HS-27A (cell line): ENCODE results near the gene SQSTM1.
"Not testable (repeated sequence)": the region's sequence is repeated elsewhere in the genome, so short reads cannot be mapped to it uniquely, and the experiment has no call there.

Source experiments
- DNase-seq: peaks from one replicate; pipeline ENCODE4 v3.0.0-alpha.2; 2012; ENCODE audit warnings: low read depth, missing footprints

Gene SQSTM1

GRCh38 chr5:179858586-179859427 is 38.1 kb downstream of the SQSTM1 start, which contains the start of gene MRNIP:
TSS of gene MRNIP (minus strand) at chr5:179858817. CDS start at chr5:179858796, 21 bp downstream.
- DNase-seq = peak; percentile 54

DNA sequence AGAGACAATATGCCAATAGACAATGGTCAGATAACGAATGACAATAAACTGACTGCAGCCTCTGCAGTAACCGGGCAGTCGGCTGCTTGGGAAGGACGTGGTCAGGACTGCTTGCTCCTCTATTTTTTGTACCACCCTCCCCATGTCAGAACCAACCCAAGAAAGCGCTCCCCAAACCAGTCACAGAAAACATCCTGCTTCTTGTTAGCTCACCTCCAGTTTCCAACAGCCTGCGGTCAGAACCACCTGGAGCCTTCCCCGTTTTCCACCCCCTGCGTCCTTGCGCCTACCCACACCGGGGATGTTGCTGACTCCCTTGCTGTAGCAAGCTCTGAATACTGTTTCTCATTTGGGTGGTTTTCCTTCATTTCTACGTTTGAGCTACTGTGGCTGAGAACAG is 39.6 kb downstream of the SQSTM1 start:
- no peak for DNase-seq

DNA sequence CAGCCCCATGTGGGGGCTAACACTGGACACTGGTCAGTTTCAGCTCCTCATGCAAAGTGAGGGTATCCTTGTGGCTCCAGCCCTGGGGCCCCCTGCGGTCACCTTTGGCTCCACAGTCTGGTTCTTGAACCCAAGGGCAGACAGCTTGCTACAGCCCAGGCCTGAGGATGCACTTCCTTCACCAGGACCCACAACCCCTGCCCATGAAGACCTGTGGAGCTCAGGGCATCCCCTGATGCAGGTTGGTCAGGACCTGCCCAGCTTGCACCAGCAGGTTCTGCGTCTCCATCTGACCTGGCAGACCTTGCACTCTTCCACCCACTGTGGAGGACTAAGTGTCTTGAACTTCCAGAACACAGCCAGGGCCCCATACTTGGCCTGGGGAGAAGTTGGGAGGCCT is 41.6 kb downstream of the SQSTM1 start:
- DNase-seq = no peak

DNA sequence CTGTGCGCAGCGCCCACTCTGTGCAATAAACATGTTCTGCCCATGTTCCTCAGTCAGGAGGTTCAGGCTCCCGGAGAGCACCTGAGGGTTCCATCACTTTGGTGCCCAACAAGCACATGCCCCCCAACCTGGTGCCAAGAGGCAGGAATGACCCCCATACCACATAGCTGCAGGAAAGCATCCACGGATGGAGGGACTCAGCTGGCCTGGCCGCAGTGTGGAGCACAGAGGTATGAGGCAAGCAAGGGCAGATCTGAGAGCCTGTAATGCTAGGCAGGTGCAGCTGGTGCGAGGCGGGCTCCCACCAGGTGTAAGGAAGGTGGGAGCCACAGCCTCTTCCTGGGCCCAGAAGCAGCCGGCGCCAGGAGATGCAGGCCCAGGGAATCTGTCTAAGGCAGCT is 42.2 kb downstream of the SQSTM1 start:
- no peak for DNase-seq

DNA sequence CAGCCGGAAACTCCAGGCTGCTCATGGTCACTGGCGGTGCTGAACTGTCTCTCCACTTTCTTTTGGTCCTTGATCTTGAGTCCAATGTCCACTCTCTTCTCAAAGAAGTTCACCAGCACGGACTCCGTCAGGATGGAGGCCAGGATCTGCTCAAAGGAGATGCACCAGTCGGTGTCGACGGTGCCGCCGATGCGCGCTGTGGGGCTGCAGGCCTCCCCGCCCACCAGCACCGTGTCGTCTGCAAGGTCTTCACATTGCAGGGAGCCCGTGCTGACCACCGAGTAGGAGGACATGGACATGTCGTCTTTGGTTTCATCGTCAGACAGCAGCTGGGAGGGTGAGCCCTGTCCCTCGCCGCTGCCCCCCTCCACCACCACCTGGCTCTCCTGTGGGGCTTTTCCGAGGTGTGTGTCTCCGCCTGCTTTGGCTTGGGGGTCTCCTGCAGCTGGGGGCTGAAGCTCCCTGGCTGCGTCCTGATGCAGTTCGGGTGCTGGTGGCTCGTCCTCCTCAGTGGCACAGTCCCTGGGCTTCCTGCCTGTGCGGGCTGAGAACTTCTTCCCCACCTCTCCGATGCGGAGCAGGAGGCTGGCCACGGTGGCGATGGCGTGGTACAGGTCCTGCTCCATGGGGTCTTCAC is 42.9 kb downstream of the SQSTM1 start:
- DNase-seq = no peak

- no peak for DNase-seq
These were observed 44.0 kb downstream of the SQSTM1 start for GRCh38 chr5:179864686-179865085.

DNA sequence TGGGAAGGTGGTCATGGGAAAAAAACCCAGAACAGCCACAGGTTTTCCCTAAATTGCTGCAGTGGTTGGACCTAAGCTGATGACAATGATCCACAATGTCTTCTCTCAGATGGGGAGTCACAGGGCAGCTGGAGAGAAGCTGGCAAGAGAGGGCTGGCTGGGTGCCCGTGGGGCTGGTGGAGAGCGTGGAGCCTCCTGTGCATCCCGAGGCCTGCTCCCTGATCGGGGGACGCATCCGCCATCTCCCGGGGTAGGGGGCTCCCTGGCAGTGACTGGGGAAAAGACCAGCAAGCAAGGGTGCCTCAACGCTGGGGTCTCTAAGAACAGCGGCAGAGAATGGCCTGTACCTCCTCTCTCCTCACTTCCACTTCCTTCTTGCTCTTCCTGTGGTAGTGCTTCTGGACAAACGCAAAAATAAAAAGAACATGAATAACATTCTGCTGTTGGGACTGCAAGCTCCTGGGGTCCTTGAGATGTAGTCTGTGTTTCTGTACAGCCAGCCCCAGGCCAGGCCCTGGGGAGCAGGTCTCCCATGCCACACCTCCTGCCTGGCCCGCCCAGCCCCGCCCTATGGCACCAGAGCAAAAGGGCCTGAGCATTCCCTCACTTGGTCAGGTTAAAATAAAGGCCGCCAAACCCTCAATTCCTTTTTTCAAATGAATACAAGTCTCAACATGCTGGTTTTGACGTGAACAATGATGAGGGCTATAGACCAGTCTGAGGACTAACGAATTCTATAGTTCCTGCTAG is 45.0 kb downstream of the SQSTM1 start:
- DNase-seq = no peak

DNA sequence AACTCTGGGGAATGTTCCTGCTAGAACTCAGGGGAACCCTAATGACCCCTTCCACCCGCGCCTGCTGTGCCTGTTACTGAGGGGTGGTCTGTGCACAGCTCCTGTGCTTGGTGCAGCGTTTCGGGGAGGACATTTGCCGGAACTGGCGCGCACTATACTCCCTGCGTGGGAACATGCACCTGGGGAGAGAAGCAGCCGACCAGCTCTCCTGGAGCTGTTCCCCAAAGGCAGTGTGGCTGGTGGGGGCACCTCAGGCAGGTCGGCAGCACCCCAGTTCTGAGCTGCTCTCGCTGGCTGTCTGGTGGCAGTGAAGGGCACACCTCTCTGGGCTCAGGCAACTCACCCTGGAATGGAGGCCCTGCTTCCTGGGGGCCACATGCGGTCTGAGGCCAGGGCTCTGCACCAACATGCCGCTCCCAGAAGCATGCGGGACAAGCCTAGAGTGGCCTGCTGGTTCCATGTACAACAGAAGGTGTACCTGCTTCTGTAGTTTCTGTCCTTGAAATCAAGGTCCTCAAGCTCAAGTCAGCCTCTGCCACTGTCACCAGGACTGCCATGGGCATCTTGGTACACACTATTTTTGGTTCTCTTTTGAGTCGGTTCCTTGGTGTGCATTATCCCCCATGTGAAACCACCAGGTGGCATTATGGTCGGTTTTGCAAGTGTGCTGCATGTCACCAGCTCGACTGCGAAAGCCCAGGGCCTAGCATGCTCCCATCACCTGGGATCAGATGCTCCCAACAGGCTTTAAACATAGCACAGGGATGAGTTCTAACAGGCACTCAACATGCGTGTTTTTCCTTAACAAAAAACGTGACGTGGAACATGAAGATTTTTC is 45.8 kb downstream of the SQSTM1 start:
- no peak for DNase-seq

DNA sequence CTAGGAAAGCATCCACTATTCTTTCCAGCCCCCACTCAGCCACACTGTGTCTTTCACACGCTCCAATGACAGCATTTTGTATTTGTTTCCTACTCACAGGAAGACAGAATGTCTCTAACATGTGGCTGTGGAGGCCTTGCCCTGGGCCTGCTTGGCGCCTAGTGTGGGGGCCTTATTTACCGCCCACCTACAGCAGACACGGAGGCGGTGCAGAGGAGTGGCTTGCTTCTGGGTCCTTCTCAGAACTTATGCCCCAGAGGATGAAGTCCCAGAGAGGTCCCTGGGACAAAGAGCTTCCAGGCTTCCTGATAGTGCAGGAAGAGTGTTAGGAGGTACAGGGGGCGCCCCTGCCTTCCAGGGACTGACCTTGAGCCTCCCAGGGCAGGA is 46.4 kb downstream of the SQSTM1 start:
- no peak for DNase-seq

- no peak for DNase-seq
These were observed 46.8 kb downstream of the SQSTM1 start for GRCh38 chr5:179867476-179867875.

DNA sequence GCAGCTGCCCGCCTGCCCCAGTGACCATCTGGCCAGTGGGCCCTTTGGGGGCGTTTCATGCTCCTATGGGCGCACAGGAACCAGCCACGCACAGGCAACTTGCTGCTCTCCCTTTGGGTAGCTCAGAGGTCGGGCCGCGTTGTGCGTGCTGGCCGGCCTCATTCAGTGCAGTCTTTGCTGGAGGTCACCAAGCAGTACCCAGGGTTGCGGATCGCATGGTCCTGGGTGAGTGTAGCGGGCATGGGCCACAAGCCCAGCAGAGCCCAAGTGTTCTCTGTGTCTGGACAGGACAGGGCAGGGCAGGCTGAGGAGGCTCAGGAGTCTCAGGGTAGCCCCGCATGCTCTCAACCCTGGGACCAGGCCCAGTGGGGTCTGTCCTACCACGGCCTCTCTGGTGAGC is 47.8 kb downstream of the SQSTM1 start:
- DNase-seq = no peak

DNA sequence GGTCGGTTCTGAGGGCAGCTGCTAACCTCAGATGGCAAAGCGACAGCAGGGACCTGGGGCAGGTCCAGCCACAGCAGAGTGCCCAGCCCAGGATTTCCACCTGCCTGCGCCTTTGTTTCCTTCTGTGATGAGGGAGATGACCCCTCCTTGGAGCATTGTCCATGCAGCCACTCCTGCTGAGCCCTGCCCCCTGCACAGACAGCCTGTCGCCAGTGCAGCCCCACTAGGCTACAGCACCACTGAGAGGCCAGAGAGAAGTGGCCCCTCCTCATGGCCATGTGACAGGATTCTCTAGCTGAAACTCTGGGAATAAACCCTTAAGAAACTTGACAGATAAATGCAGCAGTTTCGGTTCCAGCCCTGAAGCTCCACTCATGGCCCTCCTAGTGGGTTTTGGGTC is 48.4 kb downstream of the SQSTM1 start:
- DNase-seq = no peak

- no peak for DNase-seq
These were observed 49.1 kb downstream of the SQSTM1 start for GRCh38 chr5:179869641-179870402.

- DNase-seq = no peak
These were observed 49.7 kb downstream of the SQSTM1 start for GRCh38 chr5:179870403-179870903.

GRCh38 chr5:179870952-179871351 is 50.2 kb downstream of the SQSTM1 start:
- DNase-seq = no peak

DNA sequence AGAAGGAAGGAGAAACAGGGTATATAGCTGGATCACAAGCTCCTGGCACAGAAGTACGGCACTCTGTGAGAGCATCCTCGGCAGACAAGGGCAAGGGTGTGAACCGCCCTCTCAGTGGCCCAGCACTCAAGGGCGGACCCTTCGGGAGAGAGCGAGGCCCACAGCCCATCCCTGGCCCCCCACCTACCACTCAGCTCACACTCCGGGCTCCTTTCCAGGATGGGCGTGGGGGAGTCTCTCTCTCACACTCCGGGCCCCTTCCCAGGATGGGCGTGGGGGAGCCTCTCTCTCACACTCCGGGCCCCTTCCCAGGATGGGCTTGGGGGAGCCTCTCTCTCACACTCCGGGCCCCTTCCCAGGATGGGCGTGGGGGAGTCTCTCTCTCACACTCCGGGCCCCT is 50.8 kb downstream of the SQSTM1 start:
- not testable (repeated sequence) for DNase-seq

DNA sequence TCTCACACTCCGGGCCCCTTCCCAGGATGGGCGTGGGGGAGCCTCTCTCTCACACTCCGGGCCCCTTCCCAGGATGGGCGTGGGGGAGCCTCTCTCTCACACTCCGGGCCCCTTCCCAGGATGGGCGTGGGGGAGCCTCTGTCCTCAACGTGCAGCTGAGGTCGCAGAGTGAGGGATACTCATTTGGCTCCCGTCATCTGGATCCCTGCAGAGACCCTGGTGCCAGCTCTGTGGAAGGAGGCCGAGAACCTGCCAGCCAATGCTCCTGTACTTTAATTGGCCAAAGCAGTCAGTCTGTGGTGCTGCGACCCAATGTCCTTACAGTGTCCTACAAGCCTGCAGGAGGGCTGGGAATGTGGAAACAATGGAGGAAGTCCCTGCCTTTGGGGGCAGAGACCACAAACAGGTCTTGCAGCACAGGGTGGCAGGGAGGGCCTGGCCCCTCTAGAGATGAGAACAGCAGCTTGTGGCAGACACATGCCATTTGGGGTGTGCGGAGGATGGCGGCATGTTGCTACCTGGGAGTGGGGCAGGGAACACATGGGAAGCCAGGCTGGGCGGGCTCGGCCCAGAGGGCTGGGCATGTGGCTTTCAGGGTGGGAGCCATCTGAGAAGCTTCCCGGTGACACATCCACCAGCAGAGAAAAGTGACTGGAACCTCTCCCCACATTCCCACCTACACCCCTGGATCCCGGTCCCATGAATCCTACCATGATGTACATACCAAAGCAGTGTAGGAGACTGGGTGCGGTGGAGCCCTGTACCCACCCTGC is 51.5 kb downstream of the SQSTM1 start:
- no peak for DNase-seq

- DNase-seq = no peak
These were observed 52.3 kb downstream of the SQSTM1 start for GRCh38 chr5:179872828-179873575.

- no peak for DNase-seq
These were observed 52.9 kb downstream of the SQSTM1 start for GRCh38 chr5:179873588-179874110.
